H1 (cell line): ENCODE data around the gene UBE2D3. TPM values are rescaled to one million over a fixed set of nuclear protein-coding genes. Genes with fewer than 3 reads are reported as not detected.

Experiments
- CTCF ChIA-PET: fragments of 300-600 bp; sonication (Branson Sonifier 250); formaldehyde crosslinking; loops from one replicate; lab custom pipeline; 2021; ENCODE audit not compliant: partially characterized antibody; lab: Charles Lee
- POLR2A ChIA-PET: fragments of 300-600 bp; sonication (Branson Sonifier 250); formaldehyde crosslinking; loops from one replicate; lab custom pipeline; 2021; ENCODE audit warnings: inconsistent platforms; ENCODE audit not compliant: partially characterized antibody; lab: Charles Lee
- DNase-seq, 2 experiments: peaks; one replicate each; pipeline versions ENCODE4 v3.0.0 to v3.0.0-alpha.2; 2010 to 2022; ENCODE audit warnings: low spot score in 2 of 2, low read depth in 1 of 2, mixed read lengths in 1 of 2
- FAIRE-seq: peaks from 2 replicates; lab custom pipeline; 2011; peaks lifted over from hg19 to GRCh38; lab: Jason Lieb, UNC
- H2AFZ ChIP-seq: 2 replicates; pipeline ENCODE4 v1.8.1; 2012; ENCODE audit warnings: low read length, inconsistent platforms
- H2AK5ac ChIP-seq: 2 replicates; pipeline ENCODE4 v1.6.1; 2013; ENCODE audit warnings: low read depth, low read length
- H2BK120ac ChIP-seq: replicated peaks from 2 replicates; pipeline ENCODE3; 2013; ENCODE audit warnings: low read depth, low read length, inconsistent platforms
- H2BK12ac ChIP-seq: 2 replicates; pipeline ENCODE4 v1.6.1; 2013; ENCODE audit warnings: low read depth, low read length
- H2BK15ac ChIP-seq: 2 replicates; pipeline ENCODE4 v1.6.1; 2013; ENCODE audit warnings: low read length
- H2BK20ac ChIP-seq: 2 replicates; pipeline ENCODE4 v1.6.1; 2013; ENCODE audit warnings: low read length
- H2BK5ac ChIP-seq: 2 replicates; pipeline ENCODE4 v1.6.1; 2013; ENCODE audit warnings: low read depth, low read length
- H3K14ac ChIP-seq: 2 replicates; pipeline ENCODE4 v1.6.1; 2013; ENCODE audit warnings: inconsistent platforms; ENCODE audit not compliant: insufficient read length
- H3K18ac ChIP-seq: 2 replicates; pipeline ENCODE4 v1.6.1; 2013; ENCODE audit warnings: low read length; ENCODE audit errors: extremely low read depth
- H3K23ac ChIP-seq: 2 replicates; pipeline ENCODE4 v1.6.1; 2013; ENCODE audit warnings: inconsistent platforms; ENCODE audit not compliant: insufficient read length
- H3K23me2 ChIP-seq: 2 replicates; pipeline ENCODE4 v1.6.1; 2013; ENCODE audit warnings: low read depth, low read length
- H3K27ac ChIP-seq: 2 replicates; pipeline ENCODE4 v1.6.1; 2011; ENCODE audit warnings: low read depth, low read length, inconsistent platforms
- H3K27me3 ChIP-seq, 4 experiments: replicated peaks in 1 of 4; 1 replicate in 1 of 4; 2 replicates in 3 of 4; pipeline versions ENCODE4 v1.6.1 to v1.8.1; 2011 to 2013; ENCODE audit warnings: low read length in 3 of 4, mild to moderate bottlenecking in 3 of 4, inconsistent platforms in 2 of 4, mixed read lengths in 2 of 4, moderate library complexity in 1 of 4; ENCODE audit not compliant: control insufficient read depth in 3 of 4, insufficient read depth in 3 of 4; ENCODE audit errors: extremely low read depth in 1 of 4
- H3K36me3 ChIP-seq, 4 experiments: 2 replicates each; pipeline versions ENCODE4 v1.6.1 to v1.8.1; 2011 to 2013; ENCODE audit warnings: mild to moderate bottlenecking in 4 of 4, low read length in 3 of 4, moderate library complexity in 2 of 4, control low read depth in 1 of 4, inconsistent platforms in 1 of 4; ENCODE audit not compliant: insufficient read depth in 4 of 4, control insufficient read depth in 2 of 4
- H3K4ac ChIP-seq: replicated peaks from 2 replicates; pipeline ENCODE3; 2013; ENCODE audit warnings: low read length, low read depth, mixed read lengths, inconsistent platforms; ENCODE audit not compliant: insufficient read length
- H3K4me1 ChIP-seq, 4 experiments: replicated peaks in 1 of 4; 1 replicate in 1 of 4; 2 replicates in 3 of 4; pipeline versions ENCODE4 v1.6.1 to v1.8.1; 2011 to 2013; ENCODE audit warnings: low read length in 3 of 4, inconsistent platforms in 2 of 4, mixed read lengths in 1 of 4; ENCODE audit not compliant: insufficient read depth in 4 of 4, control insufficient read depth in 3 of 4
- H3K4me2 ChIP-seq, 2 experiments: 2 replicates each; pipeline versions ENCODE4 v1.6.1 to v1.8.1; 2011 to 2013; ENCODE audit warnings: low read depth in 2 of 2, low read length in 2 of 2, control low read depth in 1 of 2, inconsistent platforms in 1 of 2, mild to moderate bottlenecking in 1 of 2; ENCODE audit not compliant: insufficient read depth in 1 of 2
- H3K4me3 ChIP-seq, 4 experiments: fragments of 200-600, 300-600 bp in 1 of 4; sonication (generic), shearing (Covaris generic), sonication (Bioruptor Twin) in 1 of 4; 2 replicates each; pipeline versions ENCODE4 v1.5.1 to v1.8.1; 2011 to 2016; ENCODE audit warnings: low read length in 4 of 4, low read depth in 3 of 4, control low read depth in 2 of 4, inconsistent platforms in 2 of 4, mild to moderate bottlenecking in 2 of 4, mixed read lengths in 1 of 4, moderate library complexity in 1 of 4; ENCODE audit not compliant: insufficient read depth in 2 of 4; ENCODE audit errors: extremely low read depth in 1 of 4
- H3K56ac ChIP-seq: replicated peaks from 2 replicates; pipeline ENCODE3; 2013; ENCODE audit warnings: low read depth, mild to moderate bottlenecking, mixed read lengths, low read length, inconsistent platforms; ENCODE audit not compliant: insufficient read length
- H3K79me1 ChIP-seq: 2 replicates; pipeline ENCODE4 v1.6.1; 2013; ENCODE audit warnings: low read depth, low read length, control low read depth
- H3K79me2 ChIP-seq, 2 experiments: 2 replicates each; pipeline versions ENCODE4 v1.6.1 to v1.8.1; 2012 to 2013; ENCODE audit warnings: low read length in 2 of 2, mild to moderate bottlenecking in 2 of 2, inconsistent platforms in 1 of 2; ENCODE audit not compliant: insufficient read depth in 2 of 2, control insufficient read depth in 1 of 2
- H3K9ac ChIP-seq, 4 experiments: replicated peaks in 1 of 4; 1 replicate in 1 of 4; 2 replicates in 3 of 4; pipeline versions ENCODE4 v1.6.1 to v1.8.1; 2011 to 2013; ENCODE audit warnings: low read depth in 3 of 4, low read length in 3 of 4, control low read depth in 2 of 4, mild to moderate bottlenecking in 2 of 4, moderate library complexity in 2 of 4, inconsistent platforms in 1 of 4; ENCODE audit errors: extremely low read depth in 1 of 4
- H3K9me3 ChIP-seq, 2 experiments: 2 replicates each; pipeline versions ENCODE4 v1.6.1 to v1.8.1; 2012 to 2013; ENCODE audit warnings: mild to moderate bottlenecking in 2 of 2, moderate library complexity in 2 of 2, control low read depth in 1 of 2, inconsistent platforms in 1 of 2, low read depth in 1 of 2, low read length in 1 of 2, mixed read lengths in 1 of 2; ENCODE audit not compliant: insufficient read depth in 2 of 2
- H4K20me1 ChIP-seq, 2 experiments: replicated peaks in 1 of 2; 2 replicates each; pipeline versions ENCODE3 to v1.8.1; 2011 to 2013; ENCODE audit warnings: inconsistent platforms in 2 of 2, low read length in 2 of 2, mild to moderate bottlenecking in 1 of 2; ENCODE audit not compliant: insufficient read depth in 2 of 2, control insufficient read depth in 1 of 2
- H4K5ac ChIP-seq: 2 replicates; pipeline ENCODE4 v1.6.1; 2013; ENCODE audit warnings: low read length, low read depth, mixed read lengths, inconsistent platforms; ENCODE audit not compliant: insufficient read length
- H4K8ac ChIP-seq: 2 replicates; pipeline ENCODE4 v1.8.0; 2013; ENCODE audit warnings: mild to moderate bottlenecking, moderate library complexity, low read length, inconsistent platforms; ENCODE audit not compliant: insufficient read depth; ENCODE audit errors: extremely low read depth
- H4K91ac ChIP-seq: replicated peaks from 2 replicates; pipeline ENCODE3; 2013; ENCODE audit warnings: low read length, mixed read lengths, inconsistent platforms; ENCODE audit not compliant: insufficient read length
- ASH2L ChIP-seq: fragments of 200-600, 300-600 bp; sonication (generic); IDR thresholded peaks from one replicate; pipeline ENCODE4 v1.7.1; 2017; ENCODE audit warnings: low read length
- HDAC2 ChIP-seq, 2 experiments: fragments of 300-600 bp in 1 of 2; sonication (generic) in 1 of 2; IDR thresholded peaks; 2 replicates each; pipeline ENCODE4 v1.6.1; 2011 to 2012; ENCODE audit warnings: low read depth in 2 of 2, low read length in 2 of 2, mild to moderate bottlenecking in 2 of 2, moderate library complexity in 2 of 2, borderline replicate concordance in 1 of 2, inconsistent platforms in 1 of 2
- KDM1A ChIP-seq: fragments of 200-600, 300-600 bp; sonication (generic); IDR thresholded peaks from 2 replicates; pipeline ENCODE4 v1.7.1; 2016; ENCODE audit warnings: mild to moderate bottlenecking, low read length, borderline replicate concordance
- MAX ChIP-seq: IDR thresholded peaks from 2 replicates; pipeline ENCODE4 v1.6.1; 2012; ENCODE audit warnings: inconsistent platforms
- RAD21 ChIP-seq, 2 experiments: IDR thresholded peaks in 1 of 2; conservative IDR thresholded peaks in 1 of 2; 2 replicates each; pipeline ENCODE4 v1.6.1; 2011; ENCODE audit warnings: low read depth in 2 of 2, low read length in 2 of 2, improper control_type of control experiment in 1 of 2, inconsistent platforms in 1 of 2, mild to moderate bottlenecking in 1 of 2, moderate library complexity in 1 of 2
- SIN3A ChIP-seq, 2 experiments: IDR thresholded peaks in 1 of 2; conservative IDR thresholded peaks in 1 of 2; 2 replicates each; pipeline ENCODE4 v1.6.1; 2011 to 2012; ENCODE audit warnings: low read length in 2 of 2, improper control_type of control experiment in 1 of 2, low read depth in 1 of 2, mild to moderate bottlenecking in 1 of 2
- SRF ChIP-seq: IDR thresholded peaks from 2 replicates; pipeline ENCODE4 v1.6.1; 2011; ENCODE audit warnings: mild to moderate bottlenecking, low read depth, low read length, moderate library complexity
- WGBS, 2 experiments: shearing (Covaris generic) in 1 of 2; methylation state at CpG; one replicate each; pipeline versions ENCODE4 v1.1.6 to v1.1.7; 2013 to 2015; ENCODE audit warnings: low lambda C conversion rate in 2 of 2, mixed read lengths in 2 of 2, inconsistent platforms in 1 of 2, low coverage in 1 of 2, missing lambda C conversion rate in 1 of 2; ENCODE audit not compliant: insufficient replicate concordance in 2 of 2, insufficient coverage in 1 of 2, insufficient read length in 1 of 2; ENCODE audit errors: extremely low coverage in 1 of 2, missing lambda C conversion rate in 1 of 2; 5-methylcytosine and 5-hydroxymethylcytosine counted together
- polyA plus RNA-seq, 7 experiments: library from polyadenylated mRNA; depleted of rRNA in 3 of 7; stranded (reverse) in 5 of 7; unstranded in 2 of 7; fragments of >200 nt in 5 of 7; fragments of 200-250 nt in 2 of 7; gene quantifications; 1 replicate in 5 of 7; 2 replicates in 1 of 7; 4 replicates in 1 of 7; pipeline versions ENCODE4 v1.2.1 to v1.2.3, GENCODE V29; 2011 to 2013; ENCODE audit warnings: missing spikeins in 2 of 7, mixed read lengths in 2 of 7
- total RNA-seq: library from RNA; stranded (reverse); fragmentation: NEBNext Ultra II Directional; extraction: Animal tissue kit (Norgen Biotek cat#: 25700); gene quantifications from 2 replicates; pipeline ENCODE4 v1.2.1, GENCODE V29; 2021

UBE2D3 gene
- total and polyA plus RNA-seq, 2 of the 8 experiments (the other 6 are each of a cell fraction or from before 2014, with no cell fraction given): 396 to 544 TPM

- Histone ChIP-seq H3K79me2 (peaks cover 5 to 40% of the 10 kb centered on the region in 2 experiments; a peak in 3 of 4 replicates), H4K91ac (no peak overlapping the region), H2AFZ (peak overlapping the region; percentile 95), H3K4me1 (peaks cover 0 to 7% (median 1%) of the 10 kb centered on the region in 4 experiments; a peak in 3 of 7 replicates), H3K14ac (no peak overlapping the region), H3K36me3 (no peaks in the 10 kb centered on the region), H3K56ac (no peak overlapping the region), H2BK120ac (no peak overlapping the region), H4K5ac (no peak overlapping the region), H2BK20ac (no peak overlapping the region), H3K9ac (peak overlapping the region; percentile 15 to 86 (median 75)), H3K79me1 (peaks cover 3% of the 10 kb centered on the region; the same call in 1 of the 2 replicates), H2BK15ac (peak overlapping the region; percentile 74; the same call in 1 of the 2 replicates), H3K4ac (no peak overlapping the region), H3K18ac (no peak overlapping the region; the same call in 1 of the 2 replicates), H2BK12ac (no peak overlapping the region), H4K8ac (no peak overlapping the region), H3K23me2 (peaks cover 14% of the 10 kb centered on the region), H2AK5ac (no peak overlapping the region), H3K27ac (no peak overlapping the region), H3K27me3 (no peaks in the 10 kb centered on the region), H3K4me3 (peak overlapping the region; percentile 73 to 94 (median 85)), H2BK5ac (no peak overlapping the region), H3K4me2 (peak overlapping the region; percentile 89 to 91), H3K9me3 (no peaks in the 10 kb centered on the region), H4K20me1 (peaks cover 0 to 5% of the 10 kb centered on the region in 2 experiments), H3K23ac (no peak overlapping the region)
- FAIRE-seq (peak; percentile 19), DNase-seq (no peak)
- POLR2A ChIA-PET: interaction anchor here (0.5 to 2.7 kb wide), 12 partner anchors 8 to 109 kb away, joined by 3 to 26 read pairs (median 4); partner anchors contain the start of genes CISD2 and UBE2D3
- WGBS, 2 experiments: 5% methylated on average over 24 of the region's 25 CpGs; no CpG with 5 or more reads in 1 of the 2 experiments
- CTCF ChIA-PET: interaction anchor here (1.2 to 1.5 kb wide), 2 partner anchors 24 to 30 kb away, joined by 3 read pairs; no protein-coding TSS in a partner anchor
- TF ChIP-seq HDAC2 (IDR thresholded peaks at IDR 0.05; ENCODE audit: borderline replicate concordance in 1 of 2, low read depth in 2 of 2, low read length in 2 of 2) (peak in 1 of 2 experiments; percentile 16; a peak in 1 of 4 replicates), KDM1A (no peak), ASH2L (no peak), RAD21 (IDR thresholded peaks at IDR 0.05 in 1 of 2, conservative IDR thresholded peaks at IDR 0.05 in 1 of 2; ENCODE audit: low read depth in 2 of 2, low read length in 2 of 2) (no peak), SIN3A (conservative IDR thresholded peaks at IDR 0.05 in 1 of 2, IDR thresholded peaks at IDR 0.05 in 1 of 2; ENCODE audit: low read depth in 1 of 2, low read length in 2 of 2) (0 out of 4 replicates have a peak, but pooled peaks have one; percentile 5 to 13), SRF (no peak), MAX (peak; percentile 21; the same call in 1 of the 2 replicates)
These were observed 67.3 kb downstream of the UBE2D3 start for GRCh38 chr4:102759831-102760644.
